HCT116 (cell line): ENCODE measurements around the gene AIRE. TPM values are rescaled to one million over a fixed set of nuclear protein-coding genes. Genes with fewer than 3 reads are reported as not detected.

Source experiments
- ATAC-seq: fragments of 200-7000 bp; cut with Tn5 transposase; 2 replicates; pipeline ENCODE4 v1.9.1; 2020; ENCODE audit warnings: mild to moderate bottlenecking, moderate library complexity
- BruUV-seq: library from RNA; stranded (reverse); fragments of 400-500 nt; replicated peaks from 2 replicates; lab custom pipeline; 2021; lab: Mats Ljungman, UMichigan
- CTCF ChIA-PET: fragments of 300-600 bp; sonication (Branson Sonifier 250); formaldehyde crosslinking; loops from one replicate; lab custom pipeline; 2021; ENCODE audit warnings: antibody characterized with exemption; lab: Charles Lee
- POLR2A ChIA-PET: fragments of 300-600, 350-600 bp; sonication (Branson Sonifier 250); formaldehyde crosslinking; loops from one replicate; lab custom pipeline; 2021; ENCODE audit warnings: antibody characterized with exemption; lab: Charles Lee
- RAD21 ChIA-PET, 2 experiments: fragments of 300-600 bp; sonication (Branson Sonifier 250); formaldehyde crosslinking; loops; one replicate each; lab custom pipeline; 2023; ENCODE audit warnings: low total read pairs in 2 of 2; ENCODE audit not compliant: uncharacterized antibody in 2 of 2, unreplicated experiment in 2 of 2, low non-redundant PET in 1 of 2; lab: Charles Lee
- DNase-seq: peaks from one replicate; pipeline ENCODE4 v3.0.0-alpha.2; 2010; ENCODE audit warnings: low read depth, low spot score
- H2AFZ ChIP-seq: fragments of 200-600 bp; shearing (Covaris generic), sonication (generic); 2 replicates; pipeline ENCODE4 v1.6.1; 2017; ENCODE audit warnings: low read depth, mixed run types, mixed read lengths, antibody characterized with exemption, low read length; ENCODE audit not compliant: poor library complexity, severe bottlenecking
- H3K27ac ChIP-seq: 2 replicates; pipeline ENCODE4 v1.5.1; 2012; ENCODE audit warnings: low read depth, low read length
- H3K27me3 ChIP-seq: fragments of 200-600 bp; sonication (generic); 2 replicates; pipeline ENCODE4 v1.6.1; 2016; ENCODE audit warnings: mixed run types, low read length, mixed read lengths; ENCODE audit not compliant: insufficient read depth
- H3K36me3 ChIP-seq, 2 experiments: fragments of 200-500 bp in 1 of 2; fragments of 200-600 bp in 1 of 2; sonication (Bioruptor generic) in 1 of 2; sonication (generic) in 1 of 2; 2 replicates each; pipeline versions ENCODE4 v1.5.1 to v1.6.1; 2014 to 2016; ENCODE audit warnings: low read length in 2 of 2, inconsistent platforms in 1 of 2, mixed read lengths in 1 of 2, mixed run types in 1 of 2; ENCODE audit not compliant: insufficient read depth in 2 of 2, control insufficient read depth in 1 of 2
- H3K4me1 ChIP-seq, 2 experiments: fragments of 200-600 bp in 1 of 2; sonication (generic) in 1 of 2; 2 replicates each; pipeline versions ENCODE4 v1.5.1 to v1.6.1; 2012 to 2017; ENCODE audit warnings: low read length in 2 of 2, inconsistent platforms in 1 of 2, mild to moderate bottlenecking in 1 of 2, mixed read lengths in 1 of 2, mixed run types in 1 of 2, moderate library complexity in 1 of 2; ENCODE audit not compliant: insufficient read depth in 2 of 2, control insufficient read depth in 1 of 2
- H3K4me2 ChIP-seq: fragments of 200-600 bp; sonication (generic); 2 replicates; pipeline ENCODE4 v1.6.1; 2017; ENCODE audit warnings: mixed run types, low read length, mixed read lengths
- H3K4me3 ChIP-seq, 2 experiments: fragments of 200-600 bp in 1 of 2; sonication (generic) in 1 of 2; replicated peaks in 1 of 2; 2 replicates each; pipeline ENCODE4 v1.5.1; 2011 to 2016; ENCODE audit warnings: low read length in 2 of 2, control low read depth in 1 of 2, low read depth in 1 of 2, mild to moderate bottlenecking in 1 of 2, mixed read lengths in 1 of 2, mixed run types in 1 of 2
- H3K79me2 ChIP-seq: fragments of 200-600 bp; sonication (generic); 2 replicates; pipeline ENCODE4 v1.6.1; 2017; ENCODE audit warnings: mild to moderate bottlenecking, mixed run types, low read length, moderate library complexity, mixed read lengths; ENCODE audit not compliant: insufficient read depth
- H3K9ac ChIP-seq: fragments of 200-600 bp; sonication (generic); 2 replicates; pipeline ENCODE4 v1.6.1; 2016; ENCODE audit warnings: low read length, mixed read lengths
- H3K9me2 ChIP-seq: fragments of 200-600 bp; sonication (generic), shearing (Covaris generic); 2 replicates; pipeline ENCODE4 v1.6.1; 2017; ENCODE audit warnings: mixed run types, mild to moderate bottlenecking, moderate library complexity; ENCODE audit not compliant: insufficient read depth
- H3K9me3 ChIP-seq, 2 experiments: fragments of 200-500 bp in 1 of 2; fragments of 200-600 bp in 1 of 2; sonication (Bioruptor generic) in 1 of 2; sonication (generic) in 1 of 2; 2 replicates each; pipeline ENCODE4 v1.6.1; 2014 to 2017; ENCODE audit warnings: low read length in 2 of 2, mixed read lengths in 2 of 2, inconsistent platforms in 1 of 2, low read depth in 1 of 2, mild to moderate bottlenecking in 1 of 2, mixed run types in 1 of 2, moderate library complexity in 1 of 2; ENCODE audit not compliant: control insufficient read depth in 1 of 2, insufficient read depth in 1 of 2
- H4K20me1 ChIP-seq: fragments of 200-600 bp; sonication (generic), shearing (Covaris generic); 2 replicates; pipeline ENCODE4 v1.6.1; 2017; ENCODE audit warnings: mixed run types, mild to moderate bottlenecking, moderate library complexity; ENCODE audit not compliant: insufficient read depth
- CBX3 ChIP-seq: IDR thresholded peaks from 2 replicates; pipeline ENCODE4 v1.6.1; 2012; ENCODE audit warnings: low read depth
- CEBPB ChIP-seq: IDR thresholded peaks from 2 replicates; pipeline ENCODE4 v1.6.1; 2012; ENCODE audit warnings: low read depth
- EGR1 ChIP-seq: IDR thresholded peaks from 2 replicates; pipeline ENCODE4 v1.6.1; 2012; ENCODE audit warnings: low read depth
- EZH2phosphoT487 ChIP-seq: fragments of 200-600 bp; IDR thresholded peaks from 2 replicates; pipeline ENCODE4 v1.6.1; 2018; ENCODE audit warnings: antibody characterized with exemption, borderline replicate concordance
- JUND ChIP-seq: IDR thresholded peaks from 2 replicates; pipeline ENCODE4 v1.6.1; 2012
- POLR2A ChIP-seq: IDR thresholded peaks from 2 replicates; pipeline ENCODE4 v1.7.0; 2011; ENCODE audit warnings: borderline replicate concordance; ENCODE audit not compliant: insufficient read depth, insufficient read length; ENCODE audit errors: extremely low read depth
- POLR2AphosphoS5 ChIP-seq: IDR thresholded peaks from 2 replicates; pipeline ENCODE4 v1.6.1; 2011; ENCODE audit warnings: mild to moderate bottlenecking, low read depth, low read length, moderate library complexity
- RAD21 ChIP-seq: IDR thresholded peaks from 2 replicates; pipeline ENCODE4 v1.6.1; 2012; ENCODE audit warnings: low read depth, mild to moderate bottlenecking
- SP1 ChIP-seq: IDR thresholded peaks from 2 replicates; pipeline ENCODE4 v1.6.1; 2012; ENCODE audit warnings: low read depth
- SRF ChIP-seq: IDR thresholded peaks from 2 replicates; pipeline ENCODE4 v1.6.1; 2012; ENCODE audit warnings: low read depth
- YY1 ChIP-seq: IDR thresholded peaks from 2 replicates; pipeline ENCODE4 v1.6.1; 2011; ENCODE audit warnings: low read length, low read depth, moderate library complexity, mild to moderate bottlenecking; ENCODE audit not compliant: insufficient replicate concordance; ENCODE audit errors: extremely low read depth
- ZFX ChIP-seq: fragments of 450-650 bp; IDR thresholded peaks from 2 replicates; pipeline ENCODE4 v1.6.1; 2017
- ZNF274 ChIP-seq: fragments of 200-500 bp; sonication (Bioruptor generic); IDR thresholded peaks from 2 replicates; pipeline ENCODE4 v1.6.1; 2014; ENCODE audit warnings: mild to moderate bottlenecking, low read depth, low read length, inconsistent platforms
- intact Hi-C: fragments of 100-400 bp; cut with micrococcal nuclease; formaldehyde crosslinking; loops from 2 replicates; pipeline ENCODE4 v1.10.0; 2022
- total RNA-seq: library from RNA; stranded (reverse); gene quantifications from one replicate; pipeline ENCODE4 v1.2.1, GENCODE V29; 2021; ENCODE audit not compliant: unreplicated experiment
- TF ChIP-seq, protein P1 (sequence below): IDR thresholded peaks from 2 replicates; pipeline ENCODE4 v1.6.1; 2011; ENCODE audit warnings: mild to moderate bottlenecking, low read length, moderate library complexity; ENCODE audit not compliant: insufficient replicate concordance; ENCODE audit errors: extremely low read depth
- TF ChIP-seq, protein P2 (sequence below): IDR thresholded peaks from 2 replicates; pipeline ENCODE4 v1.6.1; 2012
- TF ChIP-seq, protein P3 (sequence below), 3 experiments: fragments of 200-600 bp in 1 of 3; sonication (generic) in 1 of 3; IDR thresholded peaks in 2 of 3; conservative IDR thresholded peaks in 1 of 3; 2 replicates each; pipeline ENCODE4 v1.5.1; 2012 to 2017; ENCODE audit warnings: low read depth in 2 of 3, low read length in 2 of 3, antibody characterized with exemption in 1 of 3, borderline replicate concordance in 1 of 3, control low read depth in 1 of 3, mild to moderate bottlenecking in 1 of 3, mixed read lengths in 1 of 3, mixed run types in 1 of 3, moderate library complexity in 1 of 3; ENCODE audit not compliant: insufficient read depth in 1 of 3

Gene AIRE
- total RNA-seq, 1 experiment from 2014 or later = not detected

DNA sequence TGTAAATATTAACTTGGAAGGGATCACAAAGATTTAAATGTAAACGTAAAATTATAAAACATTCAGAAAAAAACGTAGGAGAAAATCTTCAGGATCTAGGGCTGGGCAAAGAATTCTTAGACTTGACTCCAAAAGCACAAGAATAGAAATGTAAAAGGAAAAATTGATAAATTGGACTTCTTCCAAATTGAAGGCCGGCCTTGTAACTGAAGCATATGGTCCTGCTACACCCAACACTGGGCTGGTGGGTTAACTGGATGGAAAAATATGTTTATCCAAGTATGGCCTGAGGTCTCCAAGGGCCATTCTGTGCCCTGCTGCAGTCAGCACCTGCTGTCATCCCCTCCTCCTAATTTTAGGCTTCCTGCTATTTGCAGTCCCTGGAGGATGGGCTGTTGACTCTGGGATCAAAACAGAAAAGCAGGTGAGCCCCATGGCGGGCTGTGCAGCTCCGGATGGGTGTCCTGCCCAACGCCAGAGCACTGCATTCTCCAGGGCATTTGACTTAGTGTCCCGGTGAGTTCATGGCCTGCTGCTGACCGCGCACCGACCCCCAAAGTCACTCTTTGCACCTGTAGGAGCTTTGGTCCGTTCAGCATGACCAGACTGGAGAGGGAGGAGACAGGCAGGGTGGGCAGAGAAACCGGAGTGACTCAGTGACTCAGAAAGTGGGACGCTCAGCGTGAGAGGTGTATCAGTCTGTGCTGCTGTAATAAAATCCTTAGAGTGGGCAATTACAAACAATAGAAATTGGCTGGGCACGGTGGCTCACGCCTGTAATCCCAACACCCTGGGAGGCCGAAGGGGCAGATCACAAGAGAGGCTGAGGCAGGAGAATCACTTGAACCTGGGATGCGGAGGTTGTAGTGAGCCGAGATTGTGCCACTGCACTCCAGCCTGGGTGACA, 6.1 kb upstream of the AIRE start (continued):
- TF ChIP-seq SRF (no peak), ZFX (no peak), JUND (no peak), ZNF274 (no peak), EZH2phosphoT487 (no peak), EGR1 (no peak), SP1 (no peak)

DNA sequence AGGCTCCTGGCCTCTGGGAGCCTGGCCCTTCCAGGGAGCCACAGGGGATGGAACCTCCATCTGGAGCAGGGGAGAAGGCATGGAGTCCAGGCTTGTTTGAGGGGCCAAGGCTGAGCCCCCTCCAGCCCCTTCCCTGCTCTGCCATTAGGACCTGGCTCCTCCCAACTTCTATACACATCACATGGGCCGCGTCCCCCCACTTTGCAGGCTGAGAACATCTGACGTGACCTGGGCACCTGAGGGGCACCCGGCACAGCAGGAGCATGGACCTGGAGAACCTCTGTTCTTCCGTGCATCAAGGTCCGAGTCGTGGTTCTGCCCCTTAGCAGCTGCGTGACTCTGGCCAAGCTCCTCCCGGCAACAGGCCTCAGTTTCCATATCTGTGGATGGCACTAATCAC, 3.9 kb upstream of the AIRE start:
- no peaks in the 10 kb centered on the region for H3K27me3 ChIP-seq
- DNase-seq (no peak), ATAC-seq (no peak)
- ChIA-PET CTCF (no interaction called here), RAD21 (no interaction called here), POLR2A (no interaction called here)
- TF ChIP-seq POLR2AphosphoS5 (no peak), CEBPB (no peak), POLR2A (no peak), SP1 (no peak), YY1 (no peak), RAD21 (no peak), JUND (no peak), CBX3 (no peak), ZNF274 (no peak), EZH2phosphoT487 (no peak)
- TF ChIP-seq, protein P1, sequence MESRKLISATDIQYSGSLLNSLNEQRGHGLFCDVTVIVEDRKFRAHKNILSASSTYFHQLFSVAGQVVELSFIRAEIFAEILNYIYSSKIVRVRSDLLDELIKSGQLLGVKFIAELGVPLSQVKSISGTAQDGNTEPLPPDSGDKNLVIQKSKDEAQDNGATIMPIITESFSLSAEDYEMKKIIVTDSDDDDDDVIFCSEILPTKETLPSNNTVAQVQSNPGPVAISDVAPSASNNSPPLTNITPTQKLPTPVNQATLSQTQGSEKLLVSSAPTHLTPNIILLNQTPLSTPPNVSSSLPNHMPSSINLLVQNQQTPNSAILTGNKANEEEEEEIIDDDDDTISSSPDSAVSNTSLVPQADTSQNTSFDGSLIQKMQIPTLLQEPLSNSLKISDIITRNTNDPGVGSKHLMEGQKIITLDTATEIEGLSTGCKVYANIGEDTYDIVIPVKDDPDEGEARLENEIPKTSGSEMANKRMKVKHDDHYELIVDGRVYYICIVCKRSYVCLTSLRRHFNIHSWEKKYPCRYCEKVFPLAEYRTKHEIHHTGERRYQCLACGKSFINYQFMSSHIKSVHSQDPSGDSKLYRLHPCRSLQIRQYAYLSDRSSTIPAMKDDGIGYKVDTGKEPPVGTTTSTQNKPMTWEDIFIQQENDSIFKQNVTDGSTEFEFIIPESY = no peak
- TF ChIP-seq, protein P2, sequence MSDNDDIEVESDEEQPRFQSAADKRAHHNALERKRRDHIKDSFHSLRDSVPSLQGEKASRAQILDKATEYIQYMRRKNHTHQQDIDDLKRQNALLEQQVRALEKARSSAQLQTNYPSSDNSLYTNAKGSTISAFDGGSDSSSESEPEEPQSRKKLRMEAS = no peak
- TF ChIP-seq, protein P3, sequence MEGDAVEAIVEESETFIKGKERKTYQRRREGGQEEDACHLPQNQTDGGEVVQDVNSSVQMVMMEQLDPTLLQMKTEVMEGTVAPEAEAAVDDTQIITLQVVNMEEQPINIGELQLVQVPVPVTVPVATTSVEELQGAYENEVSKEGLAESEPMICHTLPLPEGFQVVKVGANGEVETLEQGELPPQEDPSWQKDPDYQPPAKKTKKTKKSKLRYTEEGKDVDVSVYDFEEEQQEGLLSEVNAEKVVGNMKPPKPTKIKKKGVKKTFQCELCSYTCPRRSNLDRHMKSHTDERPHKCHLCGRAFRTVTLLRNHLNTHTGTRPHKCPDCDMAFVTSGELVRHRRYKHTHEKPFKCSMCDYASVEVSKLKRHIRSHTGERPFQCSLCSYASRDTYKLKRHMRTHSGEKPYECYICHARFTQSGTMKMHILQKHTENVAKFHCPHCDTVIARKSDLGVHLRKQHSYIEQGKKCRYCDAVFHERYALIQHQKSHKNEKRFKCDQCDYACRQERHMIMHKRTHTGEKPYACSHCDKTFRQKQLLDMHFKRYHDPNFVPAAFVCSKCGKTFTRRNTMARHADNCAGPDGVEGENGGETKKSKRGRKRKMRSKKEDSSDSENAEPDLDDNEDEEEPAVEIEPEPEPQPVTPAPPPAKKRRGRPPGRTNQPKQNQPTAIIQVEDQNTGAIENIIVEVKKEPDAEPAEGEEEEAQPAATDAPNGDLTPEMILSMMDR (IDR thresholded peaks at IDR 0.05 in 2 of 3, conservative IDR thresholded peaks at IDR 0.05 in 1 of 3; ENCODE audit: borderline replicate concordance in 1 of 3, insufficient read depth in 1 of 3, low read depth in 2 of 3, low read length in 2 of 3) = no peak
- no peak overlapping the region for H3K9ac ChIP-seq
- no peaks in the 10 kb centered on the region for H3K79me2 ChIP-seq
- no peaks in the 10 kb centered on the region for H4K20me1 ChIP-seq
- BruUV-seq = no TSS peak
- no peaks in the 10 kb centered on the region for H3K36me3 ChIP-seq
- intact Hi-C loops = no loop called here
- no peaks in the 10 kb centered on the region for H3K9me2 ChIP-seq
- no peaks in the 10 kb centered on the region for H3K9me3 ChIP-seq
- no peak overlapping the region for H3K4me2 ChIP-seq
- H3K27ac ChIP-seq = no peak overlapping the region
- no peaks in the 10 kb centered on the region for H3K4me1 ChIP-seq
- no peak overlapping the region for H2AFZ ChIP-seq
- no peak overlapping the region for H3K4me3 ChIP-seq
